GM21825 (cell line): ENCODE data around the gene JAZF1.
A peak's percentile ranks its signal among the peaks of the same experiment; 100 is the strongest.
"Not testable (repeated sequence)": the region's sequence is repeated elsewhere in the genome, so short reads cannot be mapped to it uniquely, and the experiment has no call there.

Source experiments
- ATAC-seq: cut with Tn5 transposase; IDR thresholded peaks from one replicate; pipeline ENCODE4 v1.9.1; 2021; ENCODE audit warnings: mild to moderate bottlenecking, moderate library complexity; ENCODE audit not compliant: unreplicated experiment

Gene JAZF1

GRCh38 chr7:27922907-27923641 lies 257.5 kb downstream of the JAZF1 start:
- peak; percentile 67 for ATAC-seq

- not testable (repeated sequence) for ATAC-seq
These were observed 258.2 kb downstream of the JAZF1 start for GRCh38 chr7:27922389-27922788.

GRCh38 chr7:27921081-27921836 lies 259.3 kb downstream of the JAZF1 start:
- ATAC-seq, result peak; percentile 39

- ATAC-seq, result no peak
These were observed 260.2 kb downstream of the JAZF1 start for GRCh38 chr7:27920281-27920946.

GRCh38 chr7:27918503-27918902 lies 262.1 kb downstream of the JAZF1 start:
- no peak for ATAC-seq

- no peak for ATAC-seq
These were observed 262.8 kb downstream of the JAZF1 start for GRCh38 chr7:27917774-27918314.

- no peak for ATAC-seq
These were observed 263.5 kb downstream of the JAZF1 start for GRCh38 chr7:27917119-27917518.

- ATAC-seq, result no peak
These were observed 264.2 kb downstream of the JAZF1 start for GRCh38 chr7:27916372-27916771.

- ATAC-seq, result no peak
These were observed 266.2 kb downstream of the JAZF1 start for GRCh38 chr7:27914409-27914808.

GRCh38 chr7:27912751-27913150 lies 267.8 kb downstream of the JAZF1 start:
- no peak for ATAC-seq

GRCh38 chr7:27911920-27912319 lies 268.7 kb downstream of the JAZF1 start:
- no peak for ATAC-seq

GRCh38 chr7:27910326-27910725 lies 270.3 kb downstream of the JAZF1 start:
- no peak for ATAC-seq

- no peak for ATAC-seq
These were observed 271.9 kb downstream of the JAZF1 start for GRCh38 chr7:27908534-27909165.

- no peak for ATAC-seq
These were observed 274.1 kb downstream of the JAZF1 start for GRCh38 chr7:27906385-27907091.

GRCh38 chr7:27905951-27906350 lies 274.6 kb downstream of the JAZF1 start:
- no peak for ATAC-seq

GRCh38 chr7:27901028-27901760 lies 279.4 kb downstream of the JAZF1 start:
- peak; percentile 79 for ATAC-seq

- no peak for ATAC-seq
These were observed 280.6 kb downstream of the JAZF1 start for GRCh38 chr7:27900006-27900405.

GRCh38 chr7:27899601-27900000 lies 281.0 kb downstream of the JAZF1 start:
- ATAC-seq, result no peak

- no peak for ATAC-seq
These were observed 283.2 kb downstream of the JAZF1 start for GRCh38 chr7:27897441-27897847.

- no peak for ATAC-seq
These were observed 283.6 kb downstream of the JAZF1 start for GRCh38 chr7:27897001-27897400.
